Panc1 (cell line): ENCODE data around the gene OPHN1.

Source experiments
- POLR2AphosphoS5 ChIP-seq: IDR thresholded peaks from 2 replicates; pipeline ENCODE4 v1.6.1; 2012; ENCODE audit warnings: mild to moderate bottlenecking, low read depth, low read length, moderate library complexity
- SIN3A ChIP-seq: IDR thresholded peaks from 2 replicates; pipeline ENCODE4 v1.6.1; 2012; ENCODE audit warnings: low read depth, mild to moderate bottlenecking, low read length, moderate library complexity, borderline replicate concordance; ENCODE audit not compliant: insufficient read depth
- TCF7L2 ChIP-seq: IDR thresholded peaks from 2 replicates; pipeline ENCODE4 v1.6.1; 2011; ENCODE audit warnings: mild to moderate bottlenecking, low read depth, low read length, inconsistent platforms
- TF ChIP-seq, protein P1 (sequence below): fragments of 450-650 bp; IDR thresholded peaks from 2 replicates; pipeline ENCODE4 v1.5.1; 2017; ENCODE audit warnings: mild to moderate bottlenecking
- TF ChIP-seq, protein P2 (sequence below), 2 experiments: IDR thresholded peaks; 2 replicates each; pipeline ENCODE4 v1.6.1; 2011 to 2012; ENCODE audit warnings: low read depth in 2 of 2, control low read depth in 1 of 2, low read length in 1 of 2, mild to moderate bottlenecking in 1 of 2, moderate library complexity in 1 of 2; ENCODE audit not compliant: insufficient read depth in 1 of 2

DNA sequence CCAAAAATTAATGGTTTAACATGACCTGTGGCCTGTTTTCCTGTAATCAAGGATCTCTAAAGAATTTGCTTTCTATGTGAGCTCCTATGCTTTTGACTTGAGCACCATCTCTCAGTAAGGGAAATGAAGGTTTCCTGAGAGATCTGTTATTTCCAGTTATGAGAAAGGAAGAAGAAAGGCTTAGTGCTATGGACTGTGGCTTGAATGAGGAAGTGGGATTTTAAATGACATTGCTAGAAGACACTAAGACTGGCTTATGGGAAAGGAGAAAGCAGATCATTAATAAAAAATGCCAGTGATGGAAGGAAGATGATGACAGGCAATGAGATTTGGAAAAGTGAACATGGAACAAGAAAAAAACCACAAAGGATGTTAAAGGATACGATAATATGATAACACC is 285.4 kb downstream of the OPHN1 start:
- TF ChIP-seq, protein P1, sequence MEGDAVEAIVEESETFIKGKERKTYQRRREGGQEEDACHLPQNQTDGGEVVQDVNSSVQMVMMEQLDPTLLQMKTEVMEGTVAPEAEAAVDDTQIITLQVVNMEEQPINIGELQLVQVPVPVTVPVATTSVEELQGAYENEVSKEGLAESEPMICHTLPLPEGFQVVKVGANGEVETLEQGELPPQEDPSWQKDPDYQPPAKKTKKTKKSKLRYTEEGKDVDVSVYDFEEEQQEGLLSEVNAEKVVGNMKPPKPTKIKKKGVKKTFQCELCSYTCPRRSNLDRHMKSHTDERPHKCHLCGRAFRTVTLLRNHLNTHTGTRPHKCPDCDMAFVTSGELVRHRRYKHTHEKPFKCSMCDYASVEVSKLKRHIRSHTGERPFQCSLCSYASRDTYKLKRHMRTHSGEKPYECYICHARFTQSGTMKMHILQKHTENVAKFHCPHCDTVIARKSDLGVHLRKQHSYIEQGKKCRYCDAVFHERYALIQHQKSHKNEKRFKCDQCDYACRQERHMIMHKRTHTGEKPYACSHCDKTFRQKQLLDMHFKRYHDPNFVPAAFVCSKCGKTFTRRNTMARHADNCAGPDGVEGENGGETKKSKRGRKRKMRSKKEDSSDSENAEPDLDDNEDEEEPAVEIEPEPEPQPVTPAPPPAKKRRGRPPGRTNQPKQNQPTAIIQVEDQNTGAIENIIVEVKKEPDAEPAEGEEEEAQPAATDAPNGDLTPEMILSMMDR, result no peak
- TF ChIP-seq TCF7L2 (no peak), POLR2AphosphoS5 (no peak), SIN3A (no peak)
- TF ChIP-seq, protein P2, sequence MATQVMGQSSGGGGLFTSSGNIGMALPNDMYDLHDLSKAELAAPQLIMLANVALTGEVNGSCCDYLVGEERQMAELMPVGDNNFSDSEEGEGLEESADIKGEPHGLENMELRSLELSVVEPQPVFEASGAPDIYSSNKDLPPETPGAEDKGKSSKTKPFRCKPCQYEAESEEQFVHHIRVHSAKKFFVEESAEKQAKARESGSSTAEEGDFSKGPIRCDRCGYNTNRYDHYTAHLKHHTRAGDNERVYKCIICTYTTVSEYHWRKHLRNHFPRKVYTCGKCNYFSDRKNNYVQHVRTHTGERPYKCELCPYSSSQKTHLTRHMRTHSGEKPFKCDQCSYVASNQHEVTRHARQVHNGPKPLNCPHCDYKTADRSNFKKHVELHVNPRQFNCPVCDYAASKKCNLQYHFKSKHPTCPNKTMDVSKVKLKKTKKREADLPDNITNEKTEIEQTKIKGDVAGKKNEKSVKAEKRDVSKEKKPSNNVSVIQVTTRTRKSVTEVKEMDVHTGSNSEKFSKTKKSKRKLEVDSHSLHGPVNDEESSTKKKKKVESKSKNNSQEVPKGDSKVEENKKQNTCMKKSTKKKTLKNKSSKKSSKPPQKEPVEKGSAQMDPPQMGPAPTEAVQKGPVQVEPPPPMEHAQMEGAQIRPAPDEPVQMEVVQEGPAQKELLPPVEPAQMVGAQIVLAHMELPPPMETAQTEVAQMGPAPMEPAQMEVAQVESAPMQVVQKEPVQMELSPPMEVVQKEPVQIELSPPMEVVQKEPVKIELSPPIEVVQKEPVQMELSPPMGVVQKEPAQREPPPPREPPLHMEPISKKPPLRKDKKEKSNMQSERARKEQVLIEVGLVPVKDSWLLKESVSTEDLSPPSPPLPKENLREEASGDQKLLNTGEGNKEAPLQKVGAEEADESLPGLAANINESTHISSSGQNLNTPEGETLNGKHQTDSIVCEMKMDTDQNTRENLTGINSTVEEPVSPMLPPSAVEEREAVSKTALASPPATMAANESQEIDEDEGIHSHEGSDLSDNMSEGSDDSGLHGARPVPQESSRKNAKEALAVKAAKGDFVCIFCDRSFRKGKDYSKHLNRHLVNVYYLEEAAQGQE (IDR thresholded peaks at IDR 0.05; ENCODE audit: insufficient read depth in 1 of 2, low read depth in 2 of 2, low read length in 1 of 2), result no peak
